SK-N-SH (cell line): ENCODE results near the gene CD276. TPM values are rescaled to one million over a fixed set of nuclear protein-coding genes. Genes with fewer than 3 reads are reported as not detected.

ENCODE experiments used
- CTCF ChIA-PET: fragments of 300-600, 350-600 bp; formaldehyde crosslinking; extraction: SDS; loops from one replicate; lab custom pipeline; 2021; lab: Yijun Ruan, JAX
- POLR2A ChIA-PET: fragments of 350-600 bp; sonication (Branson Sonifier 250); formaldehyde crosslinking; extraction: SDS; loops from one replicate; lab custom pipeline; 2020; ENCODE audit warnings: antibody characterized with exemption, inconsistent platforms; lab: Yijun Ruan, JAX
- DNase-seq: peaks from one replicate; pipeline ENCODE4 v3.0.0; 2012
- H2AFZ ChIP-seq: fragments of 200-600 bp; sonication (generic); 2 replicates; pipeline ENCODE4 v1.8.1; 2016; ENCODE audit warnings: antibody characterized with exemption, mild to moderate bottlenecking, low read depth
- H3F3A ChIP-seq: fragments of 200-600 bp; sonication (generic); replicated peaks from 2 replicates; pipeline ENCODE3; 2016; ENCODE audit warnings: antibody characterized with exemption, mild to moderate bottlenecking; ENCODE audit not compliant: insufficient read depth
- H3K27ac ChIP-seq, 2 experiments: fragments of 200-500 bp in 1 of 2; fragments of 200-600 bp in 1 of 2; sonication (Bioruptor generic) in 1 of 2; sonication (generic), shearing (Covaris generic) in 1 of 2; 2 replicates each; pipeline versions ENCODE4 v1.5.1 to v1.6.1; 2014 to 2016; ENCODE audit warnings: low read depth in 2 of 2, inconsistent platforms in 1 of 2, low read length in 1 of 2, mild to moderate bottlenecking in 1 of 2, mixed read lengths in 1 of 2
- H3K27me3 ChIP-seq: fragments of 200-600 bp; sonication (generic), shearing (Covaris generic); 2 replicates; pipeline ENCODE4 v1.6.1; 2016; ENCODE audit warnings: mixed run types; ENCODE audit not compliant: insufficient read depth
- H3K36me3 ChIP-seq, 2 experiments: fragments of 200-500 bp in 1 of 2; fragments of 200-600 bp in 1 of 2; sonication (Bioruptor generic) in 1 of 2; sonication (generic) in 1 of 2; replicated peaks in 1 of 2; 2 replicates each; pipeline versions ENCODE3 to v1.5.1; 2014 to 2016; ENCODE audit warnings: low read length in 1 of 2, mild to moderate bottlenecking in 1 of 2; ENCODE audit not compliant: insufficient read depth in 2 of 2, control insufficient read depth in 1 of 2
- H3K4me1 ChIP-seq, 2 experiments: fragments of 200-500 bp in 1 of 2; fragments of 200-600 bp in 1 of 2; sonication (Bioruptor generic) in 1 of 2; sonication (generic), shearing (Covaris generic) in 1 of 2; 2 replicates each; pipeline versions ENCODE4 v1.5.1 to v1.6.1; 2014 to 2016; ENCODE audit warnings: low read depth in 1 of 2, low read length in 1 of 2, mixed run types in 1 of 2; ENCODE audit not compliant: insufficient read depth in 2 of 2, control insufficient read depth in 1 of 2
- H3K4me2 ChIP-seq: fragments of 200-600 bp; sonication (generic), shearing (Covaris generic); 2 replicates; pipeline ENCODE4 v1.6.1; 2017; ENCODE audit warnings: mixed run types
- H3K4me3 ChIP-seq, 2 experiments: fragments of 200-500 bp in 1 of 2; fragments of 200-600 bp in 1 of 2; sonication (Bioruptor generic) in 1 of 2; sonication (generic), shearing (Covaris generic) in 1 of 2; 2 replicates each; pipeline versions ENCODE4 v1.5.1 to v1.8.1; 2014 to 2016; ENCODE audit warnings: low read depth in 2 of 2, inconsistent platforms in 1 of 2, low read length in 1 of 2, mild to moderate bottlenecking in 1 of 2, mixed read lengths in 1 of 2, moderate library complexity in 1 of 2
- H3K79me2 ChIP-seq: fragments of 200-600 bp; sonication (generic); 2 replicates; pipeline ENCODE4 v1.8.1; 2017; ENCODE audit warnings: mild to moderate bottlenecking; ENCODE audit not compliant: insufficient read depth
- H3K9ac ChIP-seq: fragments of 200-600 bp; sonication (generic); 2 replicates; pipeline ENCODE4 v1.6.1; 2017; ENCODE audit warnings: mixed run types
- H3K9me2 ChIP-seq: fragments of 200-600 bp; sonication (generic); 2 replicates; pipeline ENCODE4 v1.6.1; 2017; ENCODE audit warnings: mixed run types
- H3K9me3 ChIP-seq: fragments of 200-600 bp; sonication (generic); 2 replicates; pipeline ENCODE4 v1.6.1; 2017; ENCODE audit warnings: mixed run types, mild to moderate bottlenecking, moderate library complexity
- H4K20me1 ChIP-seq: fragments of 200-600 bp; sonication (generic); 2 replicates; pipeline ENCODE4 v1.6.1; 2017; ENCODE audit warnings: mild to moderate bottlenecking, mixed run types; ENCODE audit not compliant: insufficient read depth
- ELF1 ChIP-seq: IDR thresholded peaks from 2 replicates; pipeline ENCODE4 v1.4.0; 2012
- EZH2phosphoT487 ChIP-seq: fragments of 200-600 bp; sonication (generic); IDR thresholded peaks from 2 replicates; pipeline ENCODE4 v1.6.1; 2017; ENCODE audit warnings: low read depth, mixed run types, mild to moderate bottlenecking, antibody characterized with exemption, moderate library complexity, borderline replicate concordance
- FOSL2 ChIP-seq: IDR thresholded peaks from 2 replicates; pipeline ENCODE4 v1.4.0; 2012; ENCODE audit warnings: low read depth, mild to moderate bottlenecking, moderate library complexity, borderline replicate concordance
- FOXJ3 ChIP-seq: sonication (generic); formaldehyde crosslinking; IDR thresholded peaks from 2 replicates; pipeline ENCODE4 v1.5.1; 2020; ENCODE audit warnings: mild to moderate bottlenecking, missing genetic modification reagents
- GABPA ChIP-seq: IDR thresholded peaks from 2 replicates; pipeline ENCODE4 v1.4.0; 2012; ENCODE audit warnings: low read depth, mild to moderate bottlenecking
- GATA2 ChIP-seq: sonication (generic); formaldehyde crosslinking; IDR thresholded peaks from 2 replicates; pipeline ENCODE4 v1.5.0; 2020; ENCODE audit warnings: mild to moderate bottlenecking, missing genetic modification reagents
- MEF2A ChIP-seq: IDR thresholded peaks from 2 replicates; pipeline ENCODE4 v1.4.0; 2012; ENCODE audit warnings: low read depth, borderline replicate concordance
- NRF1 ChIP-seq: IDR thresholded peaks from 2 replicates; pipeline ENCODE4 v1.6.1; 2012; ENCODE audit warnings: low read depth, mild to moderate bottlenecking, low read length
- POLR2AphosphoS5 ChIP-seq: IDR thresholded peaks from 2 replicates; pipeline ENCODE4 v1.6.1; 2012; ENCODE audit warnings: low read depth, low read length
- RAD21 ChIP-seq: IDR thresholded peaks from 2 replicates; pipeline ENCODE4 v1.6.1; 2012; ENCODE audit warnings: mild to moderate bottlenecking, low read length
- RCOR1 ChIP-seq: fragments of 150-350 bp; IDR thresholded peaks from 2 replicates; pipeline ENCODE4 v1.6.1; 2017; ENCODE audit warnings: antibody characterized with exemption, low read length
- RFX5 ChIP-seq: IDR thresholded peaks from 2 replicates; pipeline ENCODE4 v1.6.1; 2012; ENCODE audit warnings: mild to moderate bottlenecking, improper control_type of control experiment, low read length
- RXRA ChIP-seq: IDR thresholded peaks from 2 replicates; pipeline ENCODE4 v1.4.0; 2012; ENCODE audit warnings: low read depth, mild to moderate bottlenecking, borderline replicate concordance
- SIN3A ChIP-seq: IDR thresholded peaks from 2 replicates; pipeline ENCODE4 v1.6.1; 2012; ENCODE audit warnings: low read depth, mild to moderate bottlenecking, low read length, moderate library complexity, borderline replicate concordance
- SMC3 ChIP-seq: IDR thresholded peaks from 2 replicates; pipeline ENCODE4 v1.6.1; 2012; ENCODE audit warnings: low read depth, low read length, improper control_type of control experiment
- TAF1 ChIP-seq: IDR thresholded peaks from 2 replicates; pipeline ENCODE4 v1.6.1; 2012; ENCODE audit warnings: low read depth, mild to moderate bottlenecking, low read length, moderate library complexity, borderline replicate concordance
- WGBS: methylation state at CpG from one replicate; pipeline ENCODE4 v1.1.6; 2017; ENCODE audit warnings: low lambda C conversion rate; 5-methylcytosine and 5-hydroxymethylcytosine counted together
- polyA plus RNA-seq, 3 experiments: library from polyadenylated mRNA; depleted of rRNA; stranded (reverse); fragments of >200 nt; gene quantifications; 2 replicates each; pipeline ENCODE4 v1.2.3, GENCODE V29; 2012
- TF ChIP-seq, protein P1 (sequence below): fragments of 150-350 bp; IDR thresholded peaks from 2 replicates; pipeline ENCODE4 v1.6.1; 2016; ENCODE audit warnings: mild to moderate bottlenecking, low read depth, low read length
- TF ChIP-seq, protein P2 (sequence below): IDR thresholded peaks from 2 replicates; pipeline ENCODE4 v1.4.0; 2012; ENCODE audit warnings: low read depth
- TF ChIP-seq, protein P3 (sequence below): IDR thresholded peaks from 2 replicates; pipeline ENCODE4 v1.6.1; 2012; ENCODE audit warnings: mild to moderate bottlenecking, low read depth, low read length, moderate library complexity
- TF ChIP-seq, protein P4 (sequence below): IDR thresholded peaks from 2 replicates; pipeline ENCODE4; 2012

Gene CD276
- polyA plus RNA-seq, 1 of the 3 experiments (the other 2 are of a cell fraction) = 86.2 TPM

DNA sequence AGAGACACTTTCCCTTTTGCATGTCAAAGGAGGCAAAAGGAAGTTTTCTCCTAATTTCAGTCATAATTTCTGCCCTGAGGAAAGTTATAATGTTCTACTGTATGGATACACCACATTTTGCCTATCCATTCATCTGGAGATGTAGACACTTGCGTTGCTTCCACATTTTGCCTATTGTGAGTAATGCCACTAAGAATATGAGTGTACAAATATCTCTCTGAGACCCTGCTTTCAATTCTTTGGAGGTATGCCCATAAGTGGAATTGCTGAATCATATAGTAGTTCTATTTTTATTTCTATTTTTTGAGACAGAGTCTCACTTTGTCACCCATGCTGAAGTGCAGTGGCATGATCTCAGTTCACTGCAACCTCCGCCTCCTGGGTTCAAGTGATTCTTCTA is 3.6 kb upstream of the CD276 start:
- Histone ChIP-seq H3K9ac (no peak overlapping the region), H3K27me3 (no peaks in the 10 kb centered on the region; the same call in 1 of the 2 replicates), H3K9me3 (no peaks in the 10 kb centered on the region), H4K20me1 (peaks cover under 1% of the 10 kb centered on the region), H3K4me3 (no peak overlapping the region), H3K79me2 (peaks cover 11% of the 10 kb centered on the region), H3F3A (peaks cover 9% of the 10 kb centered on the region), H3K36me3 (no peaks in the 10 kb centered on the region), H3K4me2 (no peak overlapping the region), H3K4me1 (peaks cover 6 to 8% of the 10 kb centered on the region in 2 experiments; a peak in 1 of 4 replicates), H3K9me2 (no peaks in the 10 kb centered on the region), H3K27ac (no peak overlapping the region), H2AFZ (no peak overlapping the region)
- 89% methylated on average over 2 of the region's 2 CpGs for WGBS
- no peak for DNase-seq
- ChIA-PET CTCF (interaction anchor here (1.0 to 15.1 kb wide), 3 partner anchors 18 to 120 kb away, joined by 3 to 418 read pairs (median 5); no protein-coding TSS in a partner anchor), POLR2A (no interaction called here)
- TF ChIP-seq ELF1 (no peak), MEF2A (no peak), FOXJ3 (CRISPR knock-in tag) (no peak), EZH2phosphoT487 (no peak), SIN3A (no peak), GATA2 (no peak), RCOR1 (no peak), SMC3 (no peak), NRF1 (no peak)
- TF ChIP-seq, protein P1, sequence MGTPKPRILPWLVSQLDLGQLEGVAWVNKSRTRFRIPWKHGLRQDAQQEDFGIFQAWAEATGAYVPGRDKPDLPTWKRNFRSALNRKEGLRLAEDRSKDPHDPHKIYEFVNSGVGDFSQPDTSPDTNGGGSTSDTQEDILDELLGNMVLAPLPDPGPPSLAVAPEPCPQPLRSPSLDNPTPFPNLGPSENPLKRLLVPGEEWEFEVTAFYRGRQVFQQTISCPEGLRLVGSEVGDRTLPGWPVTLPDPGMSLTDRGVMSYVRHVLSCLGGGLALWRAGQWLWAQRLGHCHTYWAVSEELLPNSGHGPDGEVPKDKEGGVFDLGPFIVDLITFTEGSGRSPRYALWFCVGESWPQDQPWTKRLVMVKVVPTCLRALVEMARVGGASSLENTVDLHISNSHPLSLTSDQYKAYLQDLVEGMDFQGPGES = no peak

DNA sequence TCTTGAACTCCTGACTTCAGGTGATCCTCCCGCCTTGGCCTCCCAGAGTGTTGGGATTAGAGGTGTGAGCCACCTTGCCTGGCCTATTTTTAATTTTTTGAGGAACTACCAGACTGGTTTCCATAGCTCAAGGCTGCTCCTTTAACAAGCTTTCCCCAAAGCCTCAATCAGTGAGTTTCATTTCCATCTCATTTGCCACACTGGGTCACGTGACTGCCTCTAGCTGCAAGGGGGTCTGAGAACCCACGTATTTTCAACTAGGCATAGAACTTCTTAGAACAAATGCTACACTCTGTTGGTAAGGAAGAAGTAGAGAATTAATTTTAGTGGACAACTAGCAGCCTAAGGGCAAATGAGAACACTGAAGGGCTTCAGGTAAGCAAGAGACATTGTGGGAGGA is 3.1 kb upstream of the CD276 start:
- H3K4me2 ChIP-seq = no peak overlapping the region
- H3K4me3 ChIP-seq = no peak overlapping the region
- ChIA-PET CTCF (interaction anchor here (1.0 to 15.1 kb wide), 4 partner anchors 18 to 121 kb away, joined by 3 to 418 read pairs (median 4); no protein-coding TSS in a partner anchor), POLR2A (no interaction called here)
- no peaks in the 10 kb centered on the region for H3K9me3 ChIP-seq
- peaks cover 14% of the 10 kb centered on the region for H3F3A ChIP-seq
- H3K9me2 ChIP-seq = no peaks in the 10 kb centered on the region
- no peak overlapping the region for H3K27ac ChIP-seq
- WGBS = 86% methylated on average over 3 of the region's 3 CpGs
- H3K36me3 ChIP-seq = no peaks in the 10 kb centered on the region
- H4K20me1 ChIP-seq = peaks cover 6% of the 10 kb centered on the region
- H3K27me3 ChIP-seq = no peaks in the 10 kb centered on the region; the same call in 1 of the 2 replicates
- peaks cover 8 to 13% of the 10 kb centered on the region in 2 experiments; a peak in 3 of 4 replicates for H3K4me1 ChIP-seq
- H3K9ac ChIP-seq = no peak overlapping the region
- H2AFZ ChIP-seq = no peak overlapping the region
- peaks cover 16% of the 10 kb centered on the region for H3K79me2 ChIP-seq
- no peak for DNase-seq
- TF ChIP-seq TAF1 = no peak
- TF ChIP-seq SMC3 = no peak
- TF ChIP-seq RAD21 = no peak
- TF ChIP-seq, protein P2, sequence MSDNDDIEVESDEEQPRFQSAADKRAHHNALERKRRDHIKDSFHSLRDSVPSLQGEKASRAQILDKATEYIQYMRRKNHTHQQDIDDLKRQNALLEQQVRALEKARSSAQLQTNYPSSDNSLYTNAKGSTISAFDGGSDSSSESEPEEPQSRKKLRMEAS = no peak
- TF ChIP-seq, protein P1 = no peak
- TF ChIP-seq SIN3A = no peak
- no peak for TF ChIP-seq GABPA
- TF ChIP-seq, protein P3, sequence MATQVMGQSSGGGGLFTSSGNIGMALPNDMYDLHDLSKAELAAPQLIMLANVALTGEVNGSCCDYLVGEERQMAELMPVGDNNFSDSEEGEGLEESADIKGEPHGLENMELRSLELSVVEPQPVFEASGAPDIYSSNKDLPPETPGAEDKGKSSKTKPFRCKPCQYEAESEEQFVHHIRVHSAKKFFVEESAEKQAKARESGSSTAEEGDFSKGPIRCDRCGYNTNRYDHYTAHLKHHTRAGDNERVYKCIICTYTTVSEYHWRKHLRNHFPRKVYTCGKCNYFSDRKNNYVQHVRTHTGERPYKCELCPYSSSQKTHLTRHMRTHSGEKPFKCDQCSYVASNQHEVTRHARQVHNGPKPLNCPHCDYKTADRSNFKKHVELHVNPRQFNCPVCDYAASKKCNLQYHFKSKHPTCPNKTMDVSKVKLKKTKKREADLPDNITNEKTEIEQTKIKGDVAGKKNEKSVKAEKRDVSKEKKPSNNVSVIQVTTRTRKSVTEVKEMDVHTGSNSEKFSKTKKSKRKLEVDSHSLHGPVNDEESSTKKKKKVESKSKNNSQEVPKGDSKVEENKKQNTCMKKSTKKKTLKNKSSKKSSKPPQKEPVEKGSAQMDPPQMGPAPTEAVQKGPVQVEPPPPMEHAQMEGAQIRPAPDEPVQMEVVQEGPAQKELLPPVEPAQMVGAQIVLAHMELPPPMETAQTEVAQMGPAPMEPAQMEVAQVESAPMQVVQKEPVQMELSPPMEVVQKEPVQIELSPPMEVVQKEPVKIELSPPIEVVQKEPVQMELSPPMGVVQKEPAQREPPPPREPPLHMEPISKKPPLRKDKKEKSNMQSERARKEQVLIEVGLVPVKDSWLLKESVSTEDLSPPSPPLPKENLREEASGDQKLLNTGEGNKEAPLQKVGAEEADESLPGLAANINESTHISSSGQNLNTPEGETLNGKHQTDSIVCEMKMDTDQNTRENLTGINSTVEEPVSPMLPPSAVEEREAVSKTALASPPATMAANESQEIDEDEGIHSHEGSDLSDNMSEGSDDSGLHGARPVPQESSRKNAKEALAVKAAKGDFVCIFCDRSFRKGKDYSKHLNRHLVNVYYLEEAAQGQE = no peak
- no peak for TF ChIP-seq POLR2AphosphoS5
- no peak for TF ChIP-seq FOSL2
- TF ChIP-seq, protein P4, sequence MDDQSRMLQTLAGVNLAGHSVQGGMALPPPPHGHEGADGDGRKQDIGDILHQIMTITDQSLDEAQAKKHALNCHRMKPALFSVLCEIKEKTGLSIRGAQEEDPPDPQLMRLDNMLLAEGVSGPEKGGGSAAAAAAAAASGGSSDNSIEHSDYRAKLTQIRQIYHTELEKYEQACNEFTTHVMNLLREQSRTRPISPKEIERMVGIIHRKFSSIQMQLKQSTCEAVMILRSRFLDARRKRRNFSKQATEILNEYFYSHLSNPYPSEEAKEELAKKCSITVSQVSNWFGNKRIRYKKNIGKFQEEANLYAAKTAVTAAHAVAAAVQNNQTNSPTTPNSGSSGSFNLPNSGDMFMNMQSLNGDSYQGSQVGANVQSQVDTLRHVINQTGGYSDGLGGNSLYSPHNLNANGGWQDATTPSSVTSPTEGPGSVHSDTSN = no peak
- no peak for TF ChIP-seq RFX5
- TF ChIP-seq RXRA = no peak
- no peak for TF ChIP-seq FOXJ3 (CRISPR knock-in tag)
- TF ChIP-seq ELF1 = no peak
